Measurements from ENCODE around the gene GYPB. TPM values are rescaled to one million over a fixed set of nuclear protein-coding genes. Genes with fewer than 3 reads are reported as not detected.
"Not testable (repeated sequence)": the region's sequence is repeated elsewhere in the genome, so short reads cannot be mapped to it uniquely, and the experiment has no call there.

The GYPB gene
- not detected in 2 replicates for total RNA-seq (2021; fragmentation: NEBNext Ultra II Directional; extraction: Animal tissue kit (Norgen Biotek cat#: 25700))
- not detected in 2 replicates for polyA plus RNA-seq (2011; rRNA removed)
- not detected for polyA plus RNA-seq (2011; cell fraction: cytosol; rRNA removed)
- 0.37 TPM for polyA plus RNA-seq (2011; cell fraction: nucleus; rRNA removed)
- not detected in 4 replicates for polyA plus RNA-seq (2012, experiment 1 of 2)
- polyA plus RNA-seq (2012, experiment 2 of 2) = not detected
- not detected for polyA plus RNA-seq (2013, experiment 1 of 2)
- polyA plus RNA-seq (2013, experiment 2 of 2) = not detected
- polyA minus RNA-seq (2011; rRNA and poly(A)+ RNA removed) = not detected in 2 replicates
- polyA minus RNA-seq (2011; cell fraction: cytosol; rRNA and poly(A)+ RNA removed) = not detected
- polyA minus RNA-seq (2011; cell fraction: nucleus; rRNA and poly(A)+ RNA removed) = not detected
- long read RNA-seq, experiment 1 = 0 reads
- long read RNA-seq, experiment 2 = 0 reads

- H3K56ac ChIP-seq (replicated peaks; ENCODE audit: insufficient read length, low read depth, low read length); H3K4me2 ChIP-seq (ENCODE audit: insufficient read depth in 1 of 2, low read depth in 2 of 2, low read length in 2 of 2); H3K36me3 ChIP-seq (ENCODE audit: control insufficient read depth in 2 of 4, insufficient read depth in 4 of 4, low read length in 3 of 4); H3K18ac ChIP-seq (ENCODE audit: extremely low read depth, low read length); H3K79me2 ChIP-seq (ENCODE audit: control insufficient read depth in 1 of 2, insufficient read depth in 2 of 2, low read length in 2 of 2); POLR2A ChIA-PET (ENCODE audit: partially characterized antibody); H3K4ac ChIP-seq (replicated peaks; ENCODE audit: insufficient read length, low read depth, low read length); H3K79me1 ChIP-seq (ENCODE audit: low read depth, low read length); H2AFZ ChIP-seq (ENCODE audit: low read length); H3K23me2 ChIP-seq (ENCODE audit: low read depth, low read length); H3K9me3 ChIP-seq (ENCODE audit: insufficient read depth in 2 of 2, low read depth in 1 of 2, low read length in 1 of 2); H2BK15ac ChIP-seq (ENCODE audit: low read length); CTCF ChIA-PET (ENCODE audit: partially characterized antibody); H3K27me3 ChIP-seq (replicated peaks in 1 of 4; ENCODE audit: control insufficient read depth in 3 of 4, extremely low read depth in 1 of 4, insufficient read depth in 3 of 4, low read length in 3 of 4); H3K9ac ChIP-seq (replicated peaks in 1 of 4; ENCODE audit: extremely low read depth in 1 of 4, low read depth in 3 of 4, low read length in 3 of 4); H3K27ac ChIP-seq (ENCODE audit: low read depth, low read length); H3K14ac ChIP-seq (ENCODE audit: insufficient read length); H4K20me1 ChIP-seq (replicated peaks in 1 of 2; ENCODE audit: control insufficient read depth in 1 of 2, insufficient read depth in 2 of 2, low read length in 2 of 2); H2BK20ac ChIP-seq (ENCODE audit: low read length); H2BK5ac ChIP-seq (ENCODE audit: low read depth, low read length); H3K4me1 ChIP-seq (replicated peaks in 1 of 4; ENCODE audit: control insufficient read depth in 3 of 4, insufficient read depth in 4 of 4, low read length in 3 of 4); H4K91ac ChIP-seq (replicated peaks; ENCODE audit: insufficient read length, low read length); H2AK5ac ChIP-seq (ENCODE audit: low read depth, low read length); H2BK12ac ChIP-seq (ENCODE audit: low read depth, low read length); DNase-seq (ENCODE audit: low read depth in 1 of 2, low spot score in 2 of 2); H2BK120ac ChIP-seq (replicated peaks; ENCODE audit: low read depth, low read length); H3K4me3 ChIP-seq (ENCODE audit: extremely low read depth in 1 of 4, insufficient read depth in 2 of 4, low read depth in 3 of 4, low read length in 4 of 4); H4K5ac ChIP-seq (ENCODE audit: insufficient read length, low read depth, low read length); FAIRE-seq; H3K23ac ChIP-seq (ENCODE audit: insufficient read length); H4K8ac ChIP-seq (ENCODE audit: extremely low read depth, insufficient read depth, low read length): not testable (repeated sequence)
- 81% methylated on average over 3 of the region's 3 CpGs; no CpG with 5 or more reads in 1 of the 2 experiments for WGBS, 2 experiments (ENCODE audit: extremely low coverage in 1 of 2, insufficient coverage in 1 of 2, insufficient read length in 1 of 2, insufficient replicate concordance in 2 of 2, low coverage in 1 of 2, low lambda C conversion rate in 2 of 2, missing lambda C conversion rate in 1 of 2)
These were observed at the start of gene GYPB for GRCh38 chr4:144019277-144019676. TSS of gene GYPB (minus strand) at chr4:144019380. CDS start at chr4:144019287, 93 bp downstream.

GRCh38 chr4:144061556-144061955 is 42.4 kb upstream of the GYPB start:
- H4K8ac ChIP-seq (ENCODE audit: extremely low read depth, insufficient read depth, low read length); CTCF ChIA-PET (ENCODE audit: partially characterized antibody); H3K14ac ChIP-seq (ENCODE audit: insufficient read length); H2BK20ac ChIP-seq (ENCODE audit: low read length); H3K79me1 ChIP-seq (ENCODE audit: low read depth, low read length); H3K27ac ChIP-seq (ENCODE audit: low read depth, low read length); H2BK5ac ChIP-seq (ENCODE audit: low read depth, low read length); FAIRE-seq; H3K79me2 ChIP-seq (ENCODE audit: control insufficient read depth in 1 of 2, insufficient read depth in 2 of 2, low read length in 2 of 2); H2BK15ac ChIP-seq (ENCODE audit: low read length); DNase-seq (ENCODE audit: low read depth in 1 of 2, low spot score in 2 of 2); H3K4me1 ChIP-seq (replicated peaks in 1 of 4; ENCODE audit: control insufficient read depth in 3 of 4, insufficient read depth in 4 of 4, low read length in 3 of 4); POLR2A ChIA-PET (ENCODE audit: partially characterized antibody); H3K4me2 ChIP-seq (ENCODE audit: insufficient read depth in 1 of 2, low read depth in 2 of 2, low read length in 2 of 2); H3K23ac ChIP-seq (ENCODE audit: insufficient read length); H3K27me3 ChIP-seq (replicated peaks in 1 of 4; ENCODE audit: control insufficient read depth in 3 of 4, extremely low read depth in 1 of 4, insufficient read depth in 3 of 4, low read length in 3 of 4); H2AK5ac ChIP-seq (ENCODE audit: low read depth, low read length); H4K20me1 ChIP-seq (replicated peaks in 1 of 2; ENCODE audit: control insufficient read depth in 1 of 2, insufficient read depth in 2 of 2, low read length in 2 of 2); H3K18ac ChIP-seq (ENCODE audit: extremely low read depth, low read length); H3K23me2 ChIP-seq (ENCODE audit: low read depth, low read length); H4K5ac ChIP-seq (ENCODE audit: insufficient read length, low read depth, low read length); H3K4me3 ChIP-seq (ENCODE audit: extremely low read depth in 1 of 4, insufficient read depth in 2 of 4, low read depth in 3 of 4, low read length in 4 of 4); H2BK12ac ChIP-seq (ENCODE audit: low read depth, low read length); H3K56ac ChIP-seq (replicated peaks; ENCODE audit: insufficient read length, low read depth, low read length); H3K9me3 ChIP-seq (ENCODE audit: insufficient read depth in 2 of 2, low read depth in 1 of 2, low read length in 1 of 2); H3K9ac ChIP-seq (replicated peaks in 1 of 4; ENCODE audit: extremely low read depth in 1 of 4, low read depth in 3 of 4, low read length in 3 of 4); H2BK120ac ChIP-seq (replicated peaks; ENCODE audit: low read depth, low read length); H4K91ac ChIP-seq (replicated peaks; ENCODE audit: insufficient read length, low read length); H3K36me3 ChIP-seq (ENCODE audit: control insufficient read depth in 2 of 4, insufficient read depth in 4 of 4, low read length in 3 of 4); H2AFZ ChIP-seq (ENCODE audit: low read length); H3K4ac ChIP-seq (replicated peaks; ENCODE audit: insufficient read length, low read depth, low read length): not testable (repeated sequence)

Measured in H1 (cell line).